Astrocyte of the spinal cord (primary cell): ENCODE data around the gene TEF.

Experiments used
- DNase-seq: peaks from one replicate; pipeline ENCODE4 v3.0.0; 2011; ENCODE audit warnings: low read depth, low spot score
- H3K4me3 ChIP-seq: 2 replicates; pipeline ENCODE4 v1.5.1; 2011; ENCODE audit warnings: low read depth, mild to moderate bottlenecking, low read length, moderate library complexity
- in situ Hi-C: cut with HindIII; loops from 2 replicates; pipeline ENCODE4 v1.10.0; 2017; ENCODE audit warnings: low sequenced_read_pairs
- TF ChIP-seq, protein P1 (sequence below): IDR thresholded peaks from 2 replicates; pipeline ENCODE4 v1.5.1; 2012; ENCODE audit warnings: low read depth, mild to moderate bottlenecking, low read length, inconsistent platforms

Gene TEF

DNA sequence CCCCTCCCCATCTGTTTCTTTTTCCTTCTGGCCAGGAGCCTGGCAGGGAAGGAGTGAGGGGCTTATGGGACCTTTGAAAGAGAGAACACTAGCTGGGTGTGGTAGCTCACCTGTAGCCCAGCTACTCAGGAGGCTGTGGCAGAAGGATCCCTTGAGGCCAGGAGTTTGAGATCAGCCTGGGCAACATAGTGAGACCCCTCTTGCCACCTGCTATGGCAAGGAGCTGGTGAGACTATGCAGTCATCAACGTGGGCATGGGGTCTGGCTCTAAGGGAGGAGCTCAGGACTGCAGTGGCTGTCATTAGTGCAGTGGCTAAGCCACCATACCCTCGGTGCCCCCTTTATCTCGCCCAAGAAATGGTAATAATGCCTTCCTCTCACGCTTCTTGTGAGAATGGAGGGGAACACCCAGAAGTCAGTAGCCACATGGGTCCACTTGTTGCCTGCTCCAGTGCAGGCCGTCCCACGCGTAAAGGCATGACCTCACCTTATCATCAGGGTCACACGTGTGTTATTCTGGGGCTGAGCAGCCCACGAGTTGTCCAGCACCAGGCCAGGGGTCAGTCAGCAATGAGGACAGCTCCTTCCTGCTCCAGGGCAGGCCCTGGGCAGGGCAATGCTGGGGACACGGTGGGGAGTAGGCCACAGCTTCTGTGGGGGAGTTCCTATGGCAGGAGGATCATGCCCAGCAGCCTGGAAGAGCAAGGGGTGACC, 27.7 kb upstream of the TEF start:
- in situ Hi-C loops, result no loop called here
- H3K4me3 ChIP-seq, result no peak overlapping the region
- TF ChIP-seq, protein P1, sequence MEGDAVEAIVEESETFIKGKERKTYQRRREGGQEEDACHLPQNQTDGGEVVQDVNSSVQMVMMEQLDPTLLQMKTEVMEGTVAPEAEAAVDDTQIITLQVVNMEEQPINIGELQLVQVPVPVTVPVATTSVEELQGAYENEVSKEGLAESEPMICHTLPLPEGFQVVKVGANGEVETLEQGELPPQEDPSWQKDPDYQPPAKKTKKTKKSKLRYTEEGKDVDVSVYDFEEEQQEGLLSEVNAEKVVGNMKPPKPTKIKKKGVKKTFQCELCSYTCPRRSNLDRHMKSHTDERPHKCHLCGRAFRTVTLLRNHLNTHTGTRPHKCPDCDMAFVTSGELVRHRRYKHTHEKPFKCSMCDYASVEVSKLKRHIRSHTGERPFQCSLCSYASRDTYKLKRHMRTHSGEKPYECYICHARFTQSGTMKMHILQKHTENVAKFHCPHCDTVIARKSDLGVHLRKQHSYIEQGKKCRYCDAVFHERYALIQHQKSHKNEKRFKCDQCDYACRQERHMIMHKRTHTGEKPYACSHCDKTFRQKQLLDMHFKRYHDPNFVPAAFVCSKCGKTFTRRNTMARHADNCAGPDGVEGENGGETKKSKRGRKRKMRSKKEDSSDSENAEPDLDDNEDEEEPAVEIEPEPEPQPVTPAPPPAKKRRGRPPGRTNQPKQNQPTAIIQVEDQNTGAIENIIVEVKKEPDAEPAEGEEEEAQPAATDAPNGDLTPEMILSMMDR, result no peak
- no peak for DNase-seq

DNA sequence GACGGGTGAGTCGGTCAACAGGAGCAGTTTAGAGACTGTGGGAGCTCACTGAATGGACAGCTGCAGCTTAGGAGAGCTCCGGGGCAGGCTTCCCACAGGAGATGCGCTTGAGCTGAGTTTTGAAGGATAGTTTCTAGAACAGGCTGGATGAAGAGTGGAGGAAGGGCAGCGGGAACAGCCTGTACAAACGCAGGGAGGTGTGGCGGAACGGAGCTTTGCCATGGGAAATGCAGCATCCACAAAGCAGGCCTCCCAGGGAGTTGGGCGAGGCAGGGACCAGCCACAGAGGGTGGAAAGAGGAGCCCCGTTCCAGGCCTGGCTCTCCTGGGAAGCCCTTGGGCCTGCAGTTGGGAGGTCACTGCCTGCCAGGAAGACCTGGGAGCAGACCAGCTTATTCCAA, 26.8 kb upstream of the TEF start:
- TF ChIP-seq, protein P1, result no peak
- no peak overlapping the region for H3K4me3 ChIP-seq
- no peak for DNase-seq
- in situ Hi-C loops, result no loop called here

GRCh38 chr22:41355895-41356294, 25.8 kb upstream of the TEF start:
- in situ Hi-C loops, result no loop called here
- no peak overlapping the region for H3K4me3 ChIP-seq
- no peak for DNase-seq
- TF ChIP-seq, protein P1, result no peak

GRCh38 chr22:41356430-41357028, 25.2 kb upstream of the TEF start:
- DNase-seq, result no peak
- H3K4me3 ChIP-seq, result no peak overlapping the region
- TF ChIP-seq, protein P1, result no peak
- in situ Hi-C loops, result no loop called here

GRCh38 chr22:41357191-41357590, 24.6 kb upstream of the TEF start:
- DNase-seq, result no peak
- TF ChIP-seq, protein P1, result no peak
- in situ Hi-C loops, result no loop called here
- no peak overlapping the region for H3K4me3 ChIP-seq

DNA sequence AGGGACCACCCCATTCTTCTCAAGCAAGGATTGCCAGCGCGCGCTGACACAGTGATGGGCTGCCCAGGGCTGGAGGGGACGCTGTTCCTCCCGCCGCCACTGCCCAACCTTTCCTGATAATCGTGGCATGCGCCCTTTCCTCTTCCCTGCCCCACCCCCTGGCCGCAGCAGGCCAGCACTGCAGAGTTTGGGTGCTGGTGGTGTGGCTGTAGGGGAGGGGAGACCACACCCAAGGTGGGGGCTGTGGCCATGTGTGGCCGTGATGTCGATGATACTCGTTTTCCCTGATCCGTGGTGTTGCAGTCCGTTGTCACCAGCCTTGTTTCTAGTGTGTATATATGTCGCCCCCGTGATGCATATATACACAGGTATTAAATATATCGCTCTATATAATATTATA, 22.8 kb upstream of the TEF start:
- TF ChIP-seq, protein P1, result no peak
- H3K4me3 ChIP-seq, result no peak overlapping the region
- no peak for DNase-seq
- in situ Hi-C loops, result no loop called here
